ENCODE measurements around the gene ARL3.

Gene ARL3

GRCh38 chr10:102691285-102692066 is 22.7 kb downstream of the ARL3 start:
- CTCF ChIA-PET = interaction anchor here (10.1 kb wide), 1 partner anchor 14 kb away, joined by 95 read pairs; no protein-coding TSS in a partner anchor
- no peak for TF ChIP-seq CTCF (IDR thresholded peaks at IDR 0.05; ENCODE audit: insufficient read depth, low read length, missing control alignments)
- no peak for DNase-seq (ENCODE audit: low read depth, low spot score)
- no peak overlapping the region for H3K4me3 ChIP-seq (ENCODE audit: low read depth, low read length)
- POLR2A ChIA-PET = interaction anchor here (0.7 kb wide), 1 partner anchor 45 kb away, joined by 3 read pairs; no protein-coding TSS in a partner anchor

- POLR2A ChIA-PET = no interaction called here
- no peak for TF ChIP-seq CTCF (IDR thresholded peaks at IDR 0.05; ENCODE audit: insufficient read depth, low read length, missing control alignments)
- no peak for DNase-seq (ENCODE audit: low read depth, low spot score)
- no peak overlapping the region for H3K4me3 ChIP-seq (ENCODE audit: low read depth, low read length)
- CTCF ChIA-PET = no interaction called here
These were observed 30.5 kb downstream of the ARL3 start for GRCh38 chr10:102683736-102684135.

GRCh38 chr10:102682981-102683380 is 31.2 kb downstream of the ARL3 start:
- DNase-seq (ENCODE audit: low read depth, low spot score) = no peak
- TF ChIP-seq CTCF (IDR thresholded peaks at IDR 0.05; ENCODE audit: insufficient read depth, low read length, missing control alignments) = no peak
- POLR2A ChIA-PET = no interaction called here
- CTCF ChIA-PET = interaction anchor here (0.8 to 1.1 kb wide), 2 partner anchors 10 to 28 kb away, joined by 3 read pairs; no protein-coding TSS in a partner anchor
- H3K4me3 ChIP-seq (ENCODE audit: low read depth, low read length) = no peak overlapping the region

- DNase-seq (ENCODE audit: low read depth, low spot score) = no peak
- POLR2A ChIA-PET = no interaction called here
- CTCF ChIA-PET = interaction anchor here (0.8 to 1.1 kb wide), 2 partner anchors 10 to 28 kb away, joined by 3 read pairs; no protein-coding TSS in a partner anchor
- H3K4me3 ChIP-seq (ENCODE audit: low read depth, low read length) = no peak overlapping the region
- TF ChIP-seq CTCF (IDR thresholded peaks at IDR 0.05; ENCODE audit: insufficient read depth, low read length, missing control alignments) = no peak
These were observed 31.8 kb downstream of the ARL3 start for GRCh38 chr10:102682416-102682815.

GRCh38 chr10:102681696-102682095 is 32.5 kb downstream of the ARL3 start:
- TF ChIP-seq CTCF (IDR thresholded peaks at IDR 0.05; ENCODE audit: insufficient read depth, low read length, missing control alignments) = no peak
- DNase-seq (ENCODE audit: low read depth, low spot score) = no peak
- H3K4me3 ChIP-seq (ENCODE audit: low read depth, low read length) = no peak overlapping the region
- ChIA-PET POLR2A (no interaction called here), CTCF (no interaction called here)

GRCh38 chr10:102679596-102679995 is 34.6 kb downstream of the ARL3 start:
- DNase-seq (ENCODE audit: low read depth, low spot score) = no peak
- H3K4me3 ChIP-seq (ENCODE audit: low read depth, low read length) = no peak overlapping the region
- ChIA-PET CTCF (interaction anchor here (1.0 to 8.7 kb wide), 11 partner anchors 10 to 222 kb away, joined by 3 to 95 read pairs (median 14); partner anchors contain the start of genes ARL3 and SFXN2), POLR2A (interaction anchor here (0.7 kb wide), 1 partner anchor 167 kb away, joined by 3 read pairs; no protein-coding TSS in a partner anchor)
- TF ChIP-seq CTCF (IDR thresholded peaks at IDR 0.05; ENCODE audit: insufficient read depth, low read length, missing control alignments) = no peak

Measured in AG04449 (cell line).